SHP77 treated with DMSO at 0.1 percent for 48 hours (cell line): Measurements from ENCODE around the gene PRLHR.

Experiments
- DNase-seq: peaks from one replicate; lab custom pipeline; 2025; lab: John Stamatoyannopoulos, UW

The PRLHR gene

DNA sequence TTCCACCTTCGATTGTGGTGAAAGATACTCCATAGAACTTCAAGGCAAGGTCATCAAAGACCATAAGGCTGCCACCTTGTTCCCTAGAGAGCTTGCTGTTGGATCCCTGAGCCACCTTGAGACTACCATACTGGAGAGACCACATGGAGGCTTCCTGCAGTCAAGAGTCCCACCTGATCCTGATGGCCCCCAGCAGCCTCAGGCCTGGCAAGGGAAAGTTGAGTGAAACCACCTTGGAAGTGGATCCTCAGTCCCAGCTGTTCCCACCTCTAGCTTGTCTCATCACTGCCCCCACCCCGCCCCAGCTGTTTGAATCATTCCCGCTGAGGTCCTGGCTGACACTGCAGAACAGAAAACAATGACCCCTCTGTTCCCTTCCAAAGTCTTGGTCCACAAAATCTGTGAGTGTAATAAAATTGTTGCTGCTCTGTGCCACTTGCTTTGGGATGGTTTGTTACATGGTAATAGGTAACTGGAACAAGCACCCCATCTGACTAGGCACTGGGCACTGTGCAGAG is 32.0 kb downstream of the PRLHR start:
- no peak for DNase-seq

DNA sequence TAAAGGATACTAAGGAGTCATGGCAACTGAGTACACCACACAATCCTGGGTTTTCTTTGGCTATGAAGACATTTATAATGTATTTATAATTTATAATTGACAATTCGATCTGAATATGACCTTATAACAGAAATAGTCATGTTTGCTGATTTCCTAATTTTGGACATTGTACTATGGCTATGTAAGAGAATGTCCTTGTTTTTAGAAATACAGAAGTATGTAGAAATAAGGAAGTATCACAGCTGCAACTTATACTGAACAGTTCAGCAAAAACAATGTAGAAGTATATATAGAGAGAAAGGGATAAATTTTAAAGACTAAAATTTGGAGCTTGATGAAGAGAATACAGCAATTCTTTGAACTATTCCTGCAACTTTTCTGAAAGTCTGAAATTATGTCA is 32.6 kb downstream of the PRLHR start:
- DNase-seq = no peak

DNA sequence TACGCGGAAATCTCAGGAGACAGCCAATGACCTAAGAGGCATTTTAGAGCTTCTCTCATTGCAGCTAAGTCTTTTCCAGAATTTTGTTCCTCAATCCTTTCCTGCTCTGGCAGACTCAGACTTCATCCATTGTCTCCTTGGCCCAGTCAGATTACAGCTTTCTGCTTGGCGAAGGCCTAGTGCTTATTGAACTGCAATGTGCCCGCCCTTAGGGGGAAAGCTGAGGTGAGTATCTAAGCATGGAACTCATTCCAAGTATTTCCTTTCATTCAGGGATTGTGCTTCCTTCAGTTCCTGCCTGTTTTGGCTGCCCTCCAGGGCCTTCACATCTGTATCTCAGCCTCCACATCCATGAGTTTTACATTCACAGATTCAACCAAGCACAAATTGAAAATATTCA is 37.5 kb downstream of the PRLHR start:
- DNase-seq = no peak

DNA sequence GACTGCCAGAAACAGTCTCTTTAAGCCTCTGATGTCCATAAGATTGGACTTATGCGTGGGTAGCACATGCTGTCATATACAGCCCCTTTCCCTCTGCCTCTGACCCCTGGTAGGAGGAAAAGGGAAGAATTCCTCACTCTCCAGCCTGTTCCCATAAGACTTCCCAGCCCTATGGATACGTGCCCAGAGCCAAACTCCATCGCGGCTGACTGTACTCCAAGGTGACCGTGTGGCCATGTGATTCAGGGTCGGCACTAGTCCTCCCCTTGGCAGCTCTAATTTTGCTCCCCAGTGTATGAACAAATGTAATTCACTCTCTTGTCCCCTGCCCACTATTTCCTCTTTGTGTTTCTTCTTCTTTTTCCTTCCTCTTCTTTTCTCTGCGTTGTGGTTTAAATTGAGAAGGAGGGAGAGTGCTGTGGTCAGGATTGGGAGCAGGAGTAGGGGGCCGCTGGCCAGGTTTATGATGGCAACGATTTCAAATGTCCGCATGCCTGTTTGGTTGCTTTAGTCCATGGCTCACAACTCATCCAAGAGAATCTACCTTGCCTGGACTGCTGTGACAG is 43.8 kb downstream of the PRLHR start:
- DNase-seq = no peak

DNA sequence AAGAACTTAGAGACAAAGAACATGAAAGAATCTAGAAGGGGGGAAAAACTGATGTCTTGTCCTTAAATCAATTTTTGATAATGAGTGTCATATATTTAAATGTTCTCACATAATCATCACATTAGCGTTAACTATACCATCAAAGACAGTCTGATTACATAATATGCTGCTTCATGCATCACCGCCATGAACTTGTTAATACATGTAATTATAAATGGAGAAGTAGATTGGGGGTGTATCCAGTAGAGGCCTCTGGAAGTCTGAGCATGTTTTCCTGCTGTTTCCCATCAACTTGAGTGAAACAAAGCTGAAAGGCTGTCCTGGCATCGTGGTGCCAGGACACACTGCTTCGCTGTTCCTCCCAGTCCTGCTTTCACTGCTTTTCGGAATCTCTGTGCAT is 48.2 kb downstream of the PRLHR start:
- no peak for DNase-seq

DNA sequence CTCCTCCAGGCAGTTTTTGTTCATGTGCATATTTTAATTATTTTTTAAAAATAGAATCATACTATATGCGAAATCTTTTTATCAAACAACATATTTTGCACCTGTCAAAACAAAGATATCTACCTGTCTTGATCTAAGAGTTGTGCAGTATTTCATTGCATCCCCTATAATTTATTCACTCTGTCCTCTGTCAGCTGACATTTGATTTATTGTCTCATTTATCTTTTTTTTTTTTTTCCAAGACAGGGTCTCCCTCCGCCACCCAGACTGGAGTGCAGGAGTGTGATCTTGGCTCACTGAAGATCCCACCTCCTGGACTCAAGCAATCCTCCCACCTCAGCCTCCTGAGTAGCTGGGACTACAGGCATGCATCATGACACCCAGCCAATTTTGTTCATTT is 49.0 kb downstream of the PRLHR start:
- no peak for DNase-seq

DNA sequence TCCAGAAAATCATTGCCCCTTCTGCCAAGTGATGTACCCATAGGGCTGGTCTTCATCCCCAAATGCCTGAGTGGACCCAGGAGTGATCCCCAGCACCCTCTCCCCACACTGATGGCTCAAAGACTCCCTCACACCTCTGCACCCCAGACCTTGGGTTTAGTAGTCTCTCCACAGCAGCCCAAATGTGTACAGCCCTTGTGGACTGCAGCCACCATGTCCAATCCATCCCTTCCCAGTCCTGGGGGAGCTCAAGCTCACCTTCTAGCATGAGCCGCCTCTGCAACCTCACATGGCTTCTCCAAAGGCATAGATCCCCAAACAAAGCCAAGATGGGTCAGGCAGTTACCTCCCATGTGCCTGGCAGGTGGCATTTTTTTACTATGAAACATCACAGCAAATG is 50.1 kb downstream of the PRLHR start:
- DNase-seq = no peak

DNA sequence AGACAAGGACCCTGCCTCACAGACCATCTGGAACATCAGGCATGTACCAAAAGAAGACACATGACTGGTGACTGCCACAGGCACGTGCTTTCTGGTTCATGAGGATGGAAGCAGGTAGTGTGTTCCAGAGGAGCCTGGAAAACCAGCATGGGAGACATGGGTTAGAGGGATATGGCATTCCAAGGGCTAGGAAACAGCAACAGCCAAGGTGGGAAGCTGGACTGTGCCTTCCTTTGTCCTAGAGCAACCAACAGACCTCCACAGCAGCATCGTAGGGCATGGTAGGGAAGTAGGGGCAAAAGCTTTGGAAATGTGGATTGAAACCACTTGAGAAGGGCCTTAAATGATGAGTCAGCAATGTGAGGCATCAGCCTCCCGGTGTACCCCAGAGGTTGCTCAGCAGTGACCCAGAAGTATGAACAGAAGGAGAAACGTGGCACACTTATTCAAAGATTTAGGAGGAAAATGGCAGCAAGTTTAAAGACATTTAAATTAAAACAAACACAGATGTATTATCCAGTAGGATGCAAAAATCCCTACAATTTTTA is 51.0 kb downstream of the PRLHR start:
- DNase-seq = no peak

DNA sequence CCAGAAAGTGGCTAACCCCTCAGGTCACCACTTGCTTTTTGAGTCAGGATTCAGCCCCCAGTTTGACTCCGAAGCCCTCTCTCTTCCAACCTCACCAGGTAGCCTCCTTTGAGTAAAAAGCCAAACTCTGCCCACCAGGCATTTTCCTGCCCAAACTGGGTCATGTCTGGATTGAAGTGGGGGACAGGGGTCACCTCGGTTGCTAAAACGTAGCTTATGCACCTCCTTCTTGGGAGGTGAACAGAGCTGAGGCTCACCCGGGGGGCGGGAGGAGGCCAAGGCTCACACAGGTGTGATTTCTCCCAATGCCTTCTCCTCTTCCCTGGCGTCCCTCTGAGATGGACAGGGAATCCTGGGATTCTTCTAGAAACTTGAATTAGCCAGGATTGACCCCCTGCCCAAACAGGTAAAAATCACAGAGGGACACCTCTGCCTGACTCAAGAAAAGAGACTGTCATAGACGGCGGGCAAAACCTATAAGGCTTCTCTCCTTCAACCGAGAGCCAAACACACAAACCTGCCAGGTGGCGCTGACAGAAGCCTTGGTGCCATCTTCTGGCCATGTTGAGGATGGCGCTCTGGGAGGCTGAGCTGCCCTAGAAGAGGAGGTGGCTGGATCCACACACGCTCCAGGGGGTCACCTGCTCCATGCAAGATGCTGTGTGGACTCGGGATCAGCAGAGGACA is 51.6 kb downstream of the PRLHR start:
- peak; percentile 14 for DNase-seq

DNA sequence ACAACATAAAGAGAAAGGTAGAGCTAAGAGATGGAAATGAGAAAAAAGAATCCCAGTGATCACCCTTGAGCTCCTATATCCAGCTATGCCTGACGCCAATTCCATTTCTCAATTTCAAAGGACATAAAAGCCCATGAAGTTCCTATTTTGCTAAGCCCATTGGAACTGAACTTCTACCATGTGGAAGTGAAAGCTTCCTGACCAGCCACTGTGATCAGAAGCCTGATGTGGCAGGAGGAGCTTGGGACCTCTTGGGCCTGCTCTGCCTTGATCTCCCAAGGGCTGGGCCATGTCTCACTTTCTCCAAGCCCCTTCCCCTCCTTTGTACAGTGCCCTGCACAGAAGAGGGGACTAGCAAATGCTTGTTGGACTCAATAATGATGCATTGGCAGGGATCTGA is 52.7 kb downstream of the PRLHR start:
- no peak for DNase-seq

DNA sequence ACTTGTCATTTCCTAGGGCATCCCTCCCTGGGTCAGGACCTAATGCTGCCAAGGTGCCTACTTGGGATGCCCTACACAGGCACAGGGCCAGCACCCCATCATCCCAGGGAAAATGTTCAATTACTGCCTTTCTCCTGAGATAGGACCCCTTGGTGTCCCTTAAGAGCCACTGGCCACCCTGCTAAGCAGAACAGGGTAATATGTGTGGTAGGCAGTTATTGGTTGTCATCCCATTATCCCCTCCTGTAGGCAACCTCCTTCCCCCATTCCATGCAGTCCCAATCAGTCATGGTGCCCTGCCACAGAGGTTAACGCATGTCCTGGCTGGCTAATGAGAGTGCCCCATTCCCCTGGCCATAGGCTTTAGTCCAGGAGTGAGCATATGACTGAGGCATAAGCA is 53.2 kb downstream of the PRLHR start:
- DNase-seq = no peak

DNA sequence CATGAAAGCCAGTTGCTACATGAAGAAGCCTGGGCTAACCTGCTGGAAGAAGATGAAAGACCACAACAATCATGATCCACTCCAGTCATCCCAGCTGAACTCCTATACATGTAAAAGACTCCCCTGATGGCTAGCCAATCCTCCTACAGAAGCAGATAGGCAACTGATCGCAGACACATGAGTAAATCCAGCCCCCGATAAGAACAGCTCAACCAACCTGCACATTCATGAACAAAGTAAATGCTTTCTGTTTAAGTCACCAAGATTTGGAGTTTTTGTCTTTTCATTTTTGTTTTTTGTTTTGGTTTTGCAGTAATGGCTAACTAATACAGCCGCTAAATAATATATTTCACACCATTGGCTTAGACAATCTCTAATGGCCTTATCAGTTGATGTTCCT is 53.7 kb downstream of the PRLHR start:
- DNase-seq = no peak
